GM20431 (cell line): Measurements from ENCODE around the gene NAALADL2.
"Not testable (repeated sequence)": the region's sequence is repeated elsewhere in the genome, so short reads cannot be mapped to it uniquely, and the experiment has no call there.

ENCODE experiments used
- in situ Hi-C: fragments of 300-500 bp; cut with MseI, MboI; formaldehyde crosslinking; loops from one replicate; pipeline ENCODE4 v1.15.0; 2020; ENCODE audit warnings: low sequenced_read_pairs; ENCODE audit not compliant: unreplicated experiment

Gene NAALADL2

DNA sequence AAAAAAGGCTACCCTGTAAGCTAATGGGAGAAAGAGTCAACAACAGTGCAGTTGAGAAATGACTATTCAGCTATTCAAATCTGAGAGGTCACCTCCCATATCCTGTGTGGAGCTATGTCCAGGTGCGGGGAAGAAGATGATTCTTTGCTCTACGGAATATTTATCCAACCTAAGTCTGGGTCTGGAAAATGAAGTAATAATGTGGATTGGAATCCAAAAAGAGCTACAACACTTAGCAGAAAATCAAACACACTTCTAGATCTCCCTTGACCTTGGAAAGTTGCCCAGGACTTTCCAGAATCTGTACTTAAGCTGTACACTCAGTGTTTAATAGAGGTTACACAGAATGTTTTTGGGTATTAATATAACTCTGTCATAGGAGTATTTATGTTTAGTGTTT is 251.9 kb downstream of the NAALADL2 start:
- in situ Hi-C loops, result no loop called here

DNA sequence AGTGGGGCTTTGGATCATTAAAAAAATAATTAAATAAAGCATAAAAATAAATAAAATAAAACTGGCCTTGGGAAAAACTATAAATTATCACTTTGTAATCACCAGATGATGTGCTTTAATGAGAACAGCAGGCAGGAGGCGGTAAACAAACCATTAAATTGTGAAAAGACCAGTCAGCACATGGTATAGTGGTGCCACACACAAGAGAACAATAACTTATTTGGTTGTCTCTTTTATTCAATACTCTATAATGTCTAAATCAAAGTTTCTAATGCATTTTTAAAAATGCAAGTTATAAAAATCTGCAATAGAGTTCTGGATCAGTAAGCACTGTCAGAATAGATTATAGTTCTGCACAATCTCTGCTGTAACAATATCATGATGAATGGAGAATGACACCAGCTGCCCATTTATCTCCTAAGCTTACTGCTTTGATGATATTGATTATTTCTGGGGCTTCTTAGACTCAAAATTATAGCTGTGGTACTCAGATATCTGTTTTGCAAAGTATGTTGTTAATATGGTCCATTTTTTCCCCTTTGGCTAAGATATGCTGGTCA is 259.3 kb downstream of the NAALADL2 start:
- in situ Hi-C loops, result no loop called here

DNA sequence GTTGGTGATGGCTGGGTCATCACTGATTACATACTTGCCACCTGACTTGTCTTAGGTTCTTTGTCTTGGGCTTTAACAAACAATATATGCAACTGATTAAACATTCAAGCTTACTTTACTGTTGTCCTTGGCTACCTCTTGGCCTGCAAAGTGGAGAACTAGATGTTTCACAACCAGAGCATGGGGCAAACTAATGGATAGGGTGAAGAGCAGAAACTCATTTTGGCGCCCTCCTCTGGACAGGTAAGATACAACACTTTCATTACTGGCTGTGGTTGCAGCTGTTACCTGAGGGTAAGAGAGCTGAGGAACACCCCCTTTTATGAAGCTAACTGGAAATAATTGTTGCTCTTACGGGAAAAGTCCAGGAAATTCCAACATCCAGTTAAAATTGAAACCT is 262.1 kb downstream of the NAALADL2 start:
- in situ Hi-C loops, result no loop called here

DNA sequence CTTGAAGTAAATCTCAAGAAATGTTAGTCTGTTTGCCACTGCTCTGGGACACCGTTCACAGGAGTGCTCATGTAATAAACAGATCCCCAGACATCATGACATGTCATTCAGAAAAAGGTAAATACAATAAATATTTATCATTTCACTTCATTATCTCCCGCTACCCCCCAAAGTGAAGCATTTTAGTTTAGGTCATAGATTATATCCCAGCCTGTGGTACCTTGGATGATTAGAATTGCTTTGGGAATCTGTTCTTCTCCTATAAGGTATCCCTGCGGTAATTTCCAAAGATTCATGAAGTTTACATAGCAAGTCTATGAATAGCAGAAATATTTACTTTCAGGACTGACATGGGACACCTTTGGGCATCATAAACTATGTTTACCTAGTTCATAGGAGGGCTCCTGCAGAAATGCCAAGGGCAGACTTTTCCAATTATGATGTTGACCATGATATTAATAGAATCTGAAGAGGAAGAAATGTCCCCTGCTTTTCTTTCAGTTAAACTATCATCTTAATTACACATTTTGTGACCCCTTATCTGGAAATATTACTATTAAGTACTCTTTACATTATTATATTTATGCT is 268.0 kb downstream of the NAALADL2 start:
- in situ Hi-C loops, result no loop called here

DNA sequence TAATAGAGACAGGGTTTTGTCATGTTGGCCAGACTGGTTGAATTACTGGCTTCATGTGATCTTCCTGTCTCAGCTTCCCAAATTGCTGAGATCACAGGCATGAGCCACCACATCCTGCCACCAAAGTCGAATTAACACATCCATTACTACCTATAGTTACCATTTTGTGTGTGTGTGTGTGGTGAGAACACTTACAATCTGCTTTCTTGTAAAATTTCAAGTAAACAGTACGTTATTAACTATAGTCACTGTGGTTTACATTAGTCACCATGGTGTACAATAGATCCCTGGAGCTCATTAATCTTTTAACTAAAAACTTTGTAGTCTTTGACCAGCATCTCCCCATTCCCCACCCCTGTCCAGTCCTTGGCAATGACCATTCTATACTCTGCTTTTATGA is 270.0 kb downstream of the NAALADL2 start:
- in situ Hi-C loops, result no loop called here

DNA sequence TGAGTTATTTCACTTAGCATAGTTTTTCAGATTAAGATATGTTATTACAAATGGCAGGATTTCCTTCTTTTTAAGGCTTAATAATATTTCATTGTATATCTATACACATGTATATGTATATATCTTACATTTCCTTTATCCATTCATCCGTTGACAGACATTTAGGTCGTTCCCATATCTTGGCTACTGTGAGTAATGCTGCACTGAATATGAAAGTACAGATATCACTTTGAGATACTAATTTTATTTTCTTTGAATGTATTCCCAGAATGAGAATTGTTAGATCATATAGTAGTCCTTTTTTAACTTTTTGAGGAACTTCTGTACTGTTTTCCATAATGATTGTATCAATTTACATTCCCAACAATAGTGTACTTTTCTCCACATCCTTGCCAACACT is 270.4 kb downstream of the NAALADL2 start:
- in situ Hi-C loops, result no loop called here

DNA sequence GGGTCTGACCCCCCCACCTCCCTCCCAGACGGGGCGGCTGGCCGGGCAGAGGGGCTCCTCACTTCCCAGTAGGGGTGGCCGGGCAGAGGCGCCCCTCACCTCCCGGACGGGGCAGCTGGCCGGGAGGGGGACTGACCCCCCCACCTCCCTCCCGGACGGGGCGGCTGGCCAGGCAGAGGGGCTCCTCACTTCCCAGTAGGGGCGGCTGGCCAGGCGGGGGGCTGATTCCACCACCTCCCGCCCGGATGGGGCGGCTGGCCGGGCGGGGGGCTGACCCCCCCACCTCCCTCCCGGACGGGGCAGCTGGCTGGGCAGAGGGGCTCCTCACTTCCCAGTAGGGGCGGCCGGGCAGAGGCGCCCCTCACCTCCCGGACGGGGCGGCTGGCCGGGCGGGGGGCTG is 272.7 kb downstream of the NAALADL2 start:
- in situ Hi-C loops, result not testable (repeated sequence)

DNA sequence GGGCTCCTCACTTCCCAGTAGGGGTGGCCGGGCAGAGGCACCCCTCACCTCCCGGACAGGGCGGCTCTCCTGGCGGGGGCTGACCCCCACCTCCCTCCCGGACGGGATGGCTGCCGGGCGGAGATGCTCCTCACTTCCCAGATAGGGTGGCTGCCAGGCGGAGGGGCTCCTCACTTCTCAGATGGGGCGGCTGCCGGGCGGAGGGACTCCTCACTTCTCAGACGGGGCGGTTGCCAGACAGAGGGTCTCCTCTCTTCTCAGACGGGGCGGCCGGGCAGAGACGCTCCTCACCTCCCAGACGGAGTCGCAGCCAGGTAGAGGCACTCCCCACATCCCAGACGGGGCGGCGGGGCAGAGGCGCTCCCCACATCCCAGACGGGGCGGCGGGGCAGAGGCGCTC is 273.6 kb downstream of the NAALADL2 start:
- in situ Hi-C loops, result not testable (repeated sequence)

DNA sequence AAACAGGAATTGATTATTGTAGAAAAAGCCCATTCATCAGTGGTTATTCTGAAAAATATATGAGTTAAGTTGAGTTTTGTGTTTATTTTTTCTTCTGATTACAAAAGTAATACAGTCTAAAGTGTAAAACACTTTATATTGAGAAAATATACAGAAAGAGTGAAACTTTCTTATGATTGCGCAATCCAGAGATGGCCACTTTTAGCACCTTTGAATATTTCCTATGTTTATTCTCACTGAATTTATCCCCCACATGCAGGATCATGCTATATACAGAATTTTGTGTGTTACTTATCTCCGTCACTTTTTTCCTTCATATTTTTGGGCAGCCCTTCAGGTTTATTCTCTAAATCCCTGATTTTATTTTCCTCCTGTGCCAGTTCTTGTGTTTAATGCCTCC is 285.2 kb downstream of the NAALADL2 start:
- in situ Hi-C loops, result no loop called here

DNA sequence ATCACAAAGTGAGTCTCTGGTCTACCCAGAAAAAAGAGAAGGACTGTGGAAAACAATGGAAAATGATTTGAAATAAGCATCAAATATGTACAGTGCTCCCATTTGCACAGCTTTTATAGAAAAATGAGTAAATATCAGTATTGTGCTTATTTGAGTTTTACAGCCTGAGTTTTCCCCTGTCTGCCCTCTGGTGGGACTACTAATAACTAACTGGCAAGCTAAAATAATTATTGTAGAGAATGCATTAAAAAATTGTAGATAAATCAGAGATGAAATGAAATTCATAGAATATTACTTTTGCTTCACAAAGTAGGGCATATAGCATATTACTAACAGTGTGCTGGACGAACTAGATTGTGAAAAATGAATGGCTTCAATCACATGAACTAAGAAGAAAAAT is 287.1 kb downstream of the NAALADL2 start:
- in situ Hi-C loops, result no loop called here

DNA sequence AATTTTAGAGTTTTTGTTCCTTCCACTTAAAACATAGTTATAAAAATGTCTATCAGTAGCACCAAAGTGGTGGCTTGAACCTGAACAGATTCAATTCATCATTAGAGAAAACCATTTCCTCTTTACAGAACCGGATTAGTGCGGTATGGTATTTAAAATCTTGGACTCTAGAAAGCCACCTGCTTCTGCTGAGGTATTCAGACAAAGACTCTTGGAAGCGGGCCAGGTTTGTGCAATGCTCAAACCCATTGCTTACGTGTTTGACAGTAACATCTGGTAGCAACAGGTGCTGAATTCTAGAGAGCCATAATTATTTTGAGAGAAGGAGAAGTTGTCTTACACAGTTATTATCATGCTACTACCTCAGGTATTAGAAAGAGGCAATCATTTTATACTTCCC is 290.5 kb downstream of the NAALADL2 start:
- in situ Hi-C loops, result no loop called here

DNA sequence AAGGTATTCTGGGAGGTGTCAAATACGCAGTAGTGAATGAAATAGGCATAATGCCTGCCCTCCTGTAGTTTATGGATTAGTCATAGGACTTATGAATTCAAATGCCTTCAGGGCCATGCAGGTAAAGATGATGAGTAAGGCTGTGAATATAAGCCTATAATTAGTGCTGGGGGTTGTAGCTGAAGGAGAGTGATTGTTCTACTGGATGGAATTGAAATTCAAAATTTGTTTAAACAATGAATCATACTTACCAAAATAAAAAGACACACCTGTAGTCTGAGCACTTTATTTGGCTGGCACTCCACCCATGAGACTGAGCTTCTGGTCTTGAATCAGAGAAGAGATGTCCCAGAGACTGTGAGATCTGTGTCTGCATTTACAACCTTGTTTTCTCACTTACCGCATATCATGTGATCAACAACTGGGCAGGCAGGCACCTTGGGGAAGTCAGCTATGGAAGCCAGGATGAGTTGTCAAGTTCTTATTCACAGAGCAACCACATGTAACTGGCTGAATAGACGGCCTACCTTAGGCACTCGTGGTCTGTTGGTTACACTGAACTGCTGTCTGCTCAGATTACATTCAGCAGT is 291.8 kb downstream of the NAALADL2 start:
- in situ Hi-C loops, result no loop called here

DNA sequence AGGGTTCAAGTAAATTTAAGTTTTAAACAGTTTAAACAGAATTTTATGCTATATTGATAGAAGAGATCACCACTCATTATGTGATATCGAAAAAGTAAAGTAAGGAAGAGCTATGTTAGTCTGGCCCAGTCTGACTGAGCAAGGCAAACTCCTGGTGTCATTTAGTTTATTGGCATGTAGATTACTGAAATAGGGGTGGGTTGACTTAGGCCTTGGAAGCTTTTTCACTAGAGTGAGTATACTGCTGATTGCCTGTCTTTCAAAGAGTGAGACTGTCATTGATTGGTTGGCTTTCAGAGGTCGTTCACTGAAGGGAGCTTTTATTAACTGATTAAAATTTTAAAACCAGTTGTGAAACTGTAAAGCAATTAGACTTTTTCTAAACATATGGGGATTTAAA is 294.5 kb downstream of the NAALADL2 start:
- in situ Hi-C loops, result no loop called here

DNA sequence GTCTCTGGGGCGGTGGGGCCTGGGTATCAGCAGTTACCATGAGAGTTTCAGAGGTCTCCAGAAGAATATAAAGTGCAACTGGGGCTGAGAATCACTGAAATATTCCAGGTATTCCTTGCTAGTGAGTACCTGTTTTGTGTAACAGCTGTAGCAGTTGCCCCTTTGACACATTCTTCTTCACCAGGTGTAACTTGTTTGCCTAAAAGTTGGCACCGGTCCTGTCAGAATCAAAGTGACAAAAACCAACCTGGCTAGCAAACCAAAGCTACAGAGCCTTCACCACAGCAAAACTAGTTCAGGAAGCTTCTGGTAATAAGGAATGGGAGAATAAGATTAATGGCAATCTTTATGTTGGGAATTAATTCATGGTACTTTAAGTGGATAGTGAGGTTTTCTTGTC is 296.0 kb downstream of the NAALADL2 start:
- in situ Hi-C loops, result no loop called here

DNA sequence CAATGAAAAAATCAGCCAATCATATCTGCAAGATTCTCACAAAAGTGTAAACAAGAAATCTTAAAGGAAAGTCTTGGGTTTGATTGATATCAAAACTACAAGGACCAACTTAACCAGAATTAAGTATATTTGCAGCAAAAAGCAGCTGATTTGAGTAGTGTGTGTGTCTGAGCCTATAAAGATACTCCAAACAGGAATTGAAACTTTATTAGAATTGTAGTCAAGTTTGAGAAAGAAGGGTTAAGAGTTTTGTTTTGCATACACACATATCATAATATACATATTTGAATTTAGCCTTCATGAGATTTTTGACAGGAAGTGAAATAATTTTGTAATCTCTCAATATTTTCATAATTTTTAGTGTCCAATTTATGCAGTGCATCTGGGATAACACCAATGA is 300.1 kb downstream of the NAALADL2 start:
- in situ Hi-C loops, result no loop called here

DNA sequence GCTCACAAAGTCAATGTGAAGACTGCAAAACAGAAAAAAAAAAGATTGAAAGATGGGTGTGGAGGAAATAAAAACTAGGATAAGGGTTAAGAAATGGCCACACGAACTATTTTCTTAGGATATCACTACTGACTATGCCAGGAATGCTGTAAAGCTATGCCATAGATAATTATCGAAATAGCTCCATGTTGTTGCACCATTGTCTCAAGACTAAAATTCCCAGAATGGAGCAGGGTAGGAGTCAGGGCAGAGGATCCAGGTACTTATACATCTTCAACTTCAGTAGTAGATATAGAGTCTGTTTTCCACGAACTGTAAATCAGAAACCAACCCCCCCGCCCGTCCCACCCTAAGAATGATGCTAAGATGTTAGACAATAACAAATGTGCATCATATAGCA is 302.2 kb downstream of the NAALADL2 start:
- in situ Hi-C loops, result no loop called here

DNA sequence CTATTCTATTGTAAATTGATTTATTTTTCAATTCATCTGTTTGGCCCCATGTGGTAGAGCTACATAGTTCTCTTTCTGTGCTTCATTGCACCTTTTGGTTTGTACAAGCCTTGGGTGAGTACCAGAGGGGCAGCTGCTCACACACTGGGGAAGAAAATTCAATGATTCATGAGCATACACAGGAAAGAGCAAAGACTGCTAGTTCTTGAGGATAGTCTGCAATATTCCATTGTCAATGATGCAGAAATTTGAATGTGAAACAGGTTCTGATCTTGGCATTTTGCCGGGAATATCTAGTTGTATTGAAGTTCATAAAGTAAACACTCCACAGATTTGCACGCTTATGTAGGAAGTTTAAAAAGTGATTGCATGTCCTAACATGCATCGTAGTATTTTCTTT is 304.6 kb downstream of the NAALADL2 start:
- in situ Hi-C loops, result no loop called here

DNA sequence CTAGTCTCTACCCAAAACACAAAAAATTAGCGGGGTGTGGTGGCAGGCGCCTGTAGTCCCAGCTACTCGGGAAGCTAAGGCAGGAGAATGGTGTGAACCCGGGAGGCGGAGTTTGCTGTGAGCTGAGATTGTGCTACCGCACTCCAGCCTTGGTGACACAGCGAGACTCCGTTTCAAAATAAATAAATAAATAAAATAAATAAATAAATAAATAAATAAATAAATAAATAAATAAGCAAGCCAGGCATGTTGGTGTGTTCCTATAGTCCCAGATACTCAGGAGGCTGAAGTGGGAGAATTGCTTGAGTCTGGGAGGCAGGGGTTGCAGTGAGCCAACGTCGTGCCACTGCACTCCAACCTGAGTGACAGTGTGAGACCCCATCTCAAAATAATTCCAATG is 314.0 kb downstream of the NAALADL2 start:
- in situ Hi-C loops, result not testable (repeated sequence)

DNA sequence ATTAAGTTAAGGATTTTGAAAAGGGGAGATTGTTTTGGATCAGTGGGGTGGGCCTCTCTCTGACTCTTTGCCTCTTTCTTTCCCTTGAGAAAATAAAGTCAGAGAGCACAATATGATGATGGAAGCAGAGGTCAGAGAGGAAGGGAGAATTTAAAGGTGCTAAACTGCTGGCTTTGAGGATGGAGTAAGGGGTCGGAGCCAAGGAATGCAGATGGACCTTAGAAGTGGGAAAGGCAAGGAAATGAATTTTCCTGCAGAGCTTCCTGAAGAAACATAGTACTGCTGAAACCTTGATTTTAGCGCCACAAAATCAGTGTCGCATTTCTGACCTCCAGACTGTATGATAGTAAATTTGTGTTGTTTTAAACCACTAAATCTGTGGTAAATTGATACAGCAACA is 317.4 kb downstream of the NAALADL2 start:
- in situ Hi-C loops, result no loop called here

DNA sequence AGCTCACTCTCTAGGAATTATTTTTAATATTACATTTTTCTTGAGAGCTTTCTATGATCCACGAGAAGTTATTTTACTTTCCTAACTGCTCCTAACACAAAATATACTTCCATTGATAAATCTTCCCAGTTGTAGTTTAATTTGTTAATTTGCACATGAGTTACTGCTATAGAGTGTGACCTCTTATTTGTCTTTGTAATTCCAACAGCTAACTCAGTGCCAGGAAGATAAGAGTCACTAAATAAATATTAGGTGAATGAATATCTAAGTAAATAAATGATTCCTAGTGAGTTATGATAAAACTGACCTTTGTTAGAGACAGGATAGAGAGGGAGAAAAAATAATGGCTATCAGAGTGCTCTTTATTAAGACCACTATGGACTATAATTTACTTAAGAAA is 319.9 kb downstream of the NAALADL2 start:
- in situ Hi-C loops, result no loop called here

DNA sequence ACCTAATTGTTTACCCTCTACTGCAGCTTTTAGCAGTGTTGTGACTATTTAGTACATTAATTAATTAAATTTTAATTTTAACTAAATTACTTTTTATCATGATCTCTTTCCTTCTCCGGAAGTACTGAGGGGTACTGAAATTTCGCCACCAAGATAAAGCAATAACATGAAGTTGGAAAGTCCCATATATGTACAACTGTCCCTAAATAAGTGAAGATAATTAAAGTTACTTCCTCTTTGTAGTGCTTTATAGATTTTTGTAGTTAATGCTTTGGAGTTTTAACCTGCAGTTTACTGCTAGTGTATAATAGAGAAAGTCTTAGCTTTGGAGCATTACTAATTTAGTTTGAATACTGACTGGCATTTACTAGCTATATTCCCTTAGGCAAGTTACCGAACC is 325.3 kb downstream of the NAALADL2 start:
- in situ Hi-C loops, result no loop called here

DNA sequence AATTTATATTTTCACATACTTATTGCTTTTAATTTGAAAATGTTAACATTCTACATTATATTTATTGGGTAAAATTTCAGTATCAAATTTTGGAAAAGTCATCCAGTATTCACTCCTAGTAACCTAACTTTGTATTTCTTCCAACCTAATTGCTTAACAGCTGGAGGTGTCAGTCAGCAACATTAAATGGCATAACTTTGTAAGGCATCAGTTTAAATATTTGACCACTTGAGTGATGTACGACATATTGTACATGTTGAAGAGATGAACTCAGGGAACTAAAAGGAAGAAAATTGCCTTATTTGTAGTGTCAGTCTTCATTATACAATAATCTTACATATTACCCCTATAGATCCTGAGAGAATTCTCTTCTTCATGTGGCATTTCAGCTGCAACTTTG is 326.8 kb downstream of the NAALADL2 start:
- in situ Hi-C loops, result no loop called here
